Activated T-helper 1 cell treated with anti-CD3 and anti-CD28 coated beads, Interleukin-12 subunit alpha, Interleukin-12 subunit beta, Interleukin-2, Interleukin-4 antibody, amounts not matched to agents 30 ng/mL and 10 ng/mL and 1 ng/mL, durations not matched to agents 14 hours and 24 hours and 36 hours (primary cell): ENCODE data around the gene RAP1GDS1. TPM values are rescaled to one million over a fixed set of nuclear protein-coding genes. Genes with fewer than 3 reads are reported as not detected.

ENCODE experiments used
- DNase-seq: peaks from one replicate; pipeline ENCODE4 v3.0.0; 2021; ENCODE audit warnings: low spot score
- H3K27ac Mint-ChIP-seq: one replicate; pipeline ENCODE4 v1.8.0; 2021; ENCODE audit warnings: mild to moderate bottlenecking, mixed read lengths
- H3K27me3 Mint-ChIP-seq: one replicate; pipeline ENCODE4 v1.8.0; 2022; ENCODE audit warnings: mild to moderate bottlenecking, moderate library complexity, mixed read lengths; ENCODE audit not compliant: insufficient read depth
- H3K36me3 Mint-ChIP-seq: one replicate; pipeline ENCODE4 v1.8.0; 2021; ENCODE audit warnings: low read depth, mixed read lengths
- H3K4me1 Mint-ChIP-seq: one replicate; pipeline ENCODE4 v1.8.0; 2021; ENCODE audit warnings: low read depth, mixed read lengths
- H3K4me3 Mint-ChIP-seq: one replicate; pipeline ENCODE4 v1.8.0; 2021; ENCODE audit warnings: mild to moderate bottlenecking, moderate library complexity, mixed read lengths
- H3K9me3 Mint-ChIP-seq: one replicate; pipeline ENCODE4 v1.8.0; 2021; ENCODE audit warnings: mixed read lengths
- intact Hi-C: fragments of 100-400 bp; cut with micrococcal nuclease; formaldehyde crosslinking; loops from one replicate; pipeline ENCODE4 v1.15.1; 2024
- total RNA-seq: library from RNA; stranded (reverse); gene quantifications from 2 replicates; pipeline ENCODE4 v1.2.3, GENCODE V29; 2022

Gene RAP1GDS1
- total RNA-seq, 1 donor from 2014 or later = 53.0 TPM

- peak; percentile 40 for DNase-seq
- no peaks in the 10 kb centered on the region for H3K27me3 Mint-ChIP-seq
- H3K4me3 Mint-ChIP-seq = peak overlapping the region; percentile 72
- H3K4me1 Mint-ChIP-seq = peaks cover 92% of the 10 kb centered on the region
- intact Hi-C loops = loop anchor here (1.0 to 10.0 kb wide), 14 partner anchors 10 to 1462 kb away; partner anchors contain the start of genes DNAJB14, EIF4E, METAP1 and RAP1GDS1
- H3K9me3 Mint-ChIP-seq = no peaks in the 10 kb centered on the region
- H3K27ac Mint-ChIP-seq = peak overlapping the region; percentile 98
- H3K36me3 Mint-ChIP-seq = peaks cover 32% of the 10 kb centered on the region
Observed at GRCh38 chr4:98482847-98483806, 221.9 kb downstream of the RAP1GDS1 start.

GRCh38 chr4:98484031-98484430 lies 222.8 kb downstream of the RAP1GDS1 start:
- peaks cover 31% of the 10 kb centered on the region for H3K36me3 Mint-ChIP-seq
- H3K27me3 Mint-ChIP-seq = no peaks in the 10 kb centered on the region
- no peaks in the 10 kb centered on the region for H3K9me3 Mint-ChIP-seq
- intact Hi-C loops = loop anchor here (5.0 to 10.0 kb wide), 2 partner anchors 513 to 1461 kb away; partner anchors contain the start of genes DNAJB14 and METAP1
- peak overlapping the region; percentile 3 for H3K4me3 Mint-ChIP-seq
- peaks cover 90% of the 10 kb centered on the region for H3K4me1 Mint-ChIP-seq
- H3K27ac Mint-ChIP-seq = peak overlapping the region; percentile 98
- no peak for DNase-seq

- DNase-seq = no peak
- peaks cover 32% of the 10 kb centered on the region for H3K36me3 Mint-ChIP-seq
- peak overlapping the region; percentile 48 for H3K4me3 Mint-ChIP-seq
- H3K27ac Mint-ChIP-seq = peak overlapping the region; percentile 82
- intact Hi-C loops = loop anchor here (10.0 kb wide), 1 partner anchor 1459 kb away; the partner anchor contains the start of gene DNAJB14
- no peaks in the 10 kb centered on the region for H3K27me3 Mint-ChIP-seq
- no peaks in the 10 kb centered on the region for H3K9me3 Mint-ChIP-seq
- H3K4me1 Mint-ChIP-seq = peaks cover 71% of the 10 kb centered on the region
Observed at GRCh38 chr4:98485816-98486345, 224.7 kb downstream of the RAP1GDS1 start.

GRCh38 chr4:98490251-98490650 lies 229.1 kb downstream of the RAP1GDS1 start:
- intact Hi-C loops = no loop called here
- no peaks in the 10 kb centered on the region for H3K9me3 Mint-ChIP-seq
- no peaks in the 10 kb centered on the region for H3K27me3 Mint-ChIP-seq
- DNase-seq = no peak
- H3K27ac Mint-ChIP-seq = no peak overlapping the region
- peaks cover 64% of the 10 kb centered on the region for H3K4me1 Mint-ChIP-seq
- H3K4me3 Mint-ChIP-seq = no peak overlapping the region
- H3K36me3 Mint-ChIP-seq = peaks cover 20% of the 10 kb centered on the region

- DNase-seq = no peak
- Mint-ChIP-seq H3K9me3 (no peaks in the 10 kb centered on the region), H3K27ac (peak overlapping the region; percentile 15), H3K27me3 (no peaks in the 10 kb centered on the region), H3K36me3 (peaks cover 13% of the 10 kb centered on the region), H3K4me3 (no peak overlapping the region), H3K4me1 (peaks cover 55% of the 10 kb centered on the region)
- intact Hi-C loops = no loop called here
Observed at GRCh38 chr4:98491899-98492559, 230.8 kb downstream of the RAP1GDS1 start.

GRCh38 chr4:98493296-98493695 lies 232.1 kb downstream of the RAP1GDS1 start:
- intact Hi-C loops = loop anchor here (1.0 kb wide), 3 partner anchors 10 to 41 kb away; no protein-coding TSS in a partner anchor

More at GRCh38 chr4:98493296-98493695, 232.1 kb downstream of the RAP1GDS1 start:
- H3K27me3 Mint-ChIP-seq = no peaks in the 10 kb centered on the region
- peaks cover 54% of the 10 kb centered on the region for H3K4me1 Mint-ChIP-seq
- peak overlapping the region; percentile 3 for H3K4me3 Mint-ChIP-seq
- no peak for DNase-seq
- peaks cover 17% of the 10 kb centered on the region for H3K36me3 Mint-ChIP-seq
- no peaks in the 10 kb centered on the region for H3K9me3 Mint-ChIP-seq
- peak overlapping the region; percentile 67 for H3K27ac Mint-ChIP-seq

Other genes starting within 250 kb of the RAP1GDS1 start
- not detected in 2 replicates for gene STPG2, start 117.9 kb upstream of the RAP1GDS1 start, total RNA-seq